Occipital lobe (tissue), 2 donors: ENCODE results near the gene CACNA2D2. TPM values are rescaled to one million over a fixed set of nuclear protein-coding genes. Genes with fewer than 3 reads are reported as not detected.

Experiments used
- DNase-seq: peaks from one replicate; lab custom pipeline; 2025; lab: John Stamatoyannopoulos, UW
- total RNA-seq: library from RNA; depleted of rRNA; stranded (reverse); fragments of >200 nt; gene quantifications from one replicate; pipeline ENCODE4 v1.2.3, GENCODE V29; 2014

The CACNA2D2 gene
- total RNA-seq, 1 donor from 2014 or later, result 2.2 TPM

DNA sequence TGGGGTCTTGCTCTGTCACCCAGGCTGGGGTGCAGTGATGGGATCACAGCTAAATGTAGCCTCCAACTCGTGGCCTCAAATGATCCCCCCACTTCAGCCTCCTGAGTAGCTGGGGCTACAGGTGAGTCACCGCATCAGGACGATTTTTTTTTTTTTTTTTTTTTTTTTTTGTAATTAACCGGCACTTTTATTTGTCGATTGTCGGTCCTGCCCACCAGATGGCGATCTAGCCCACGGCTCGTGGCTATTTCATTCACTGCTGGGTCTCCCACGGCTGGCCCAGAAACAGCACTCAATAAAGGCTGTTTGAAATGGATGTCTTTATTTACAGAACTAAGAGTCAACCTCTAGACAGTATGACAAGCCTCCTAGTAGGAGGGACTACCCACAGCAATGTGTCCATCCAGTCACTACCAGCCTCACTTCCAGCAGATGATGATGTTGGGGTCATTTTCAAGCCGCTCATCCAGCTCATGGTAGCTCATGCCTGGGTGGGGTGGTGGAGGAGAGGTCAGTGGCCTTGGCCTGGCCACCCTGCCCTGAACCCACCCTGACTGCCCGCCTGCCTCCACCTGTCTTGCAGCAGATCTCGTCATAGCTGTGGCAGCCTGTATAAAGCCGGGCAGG, 156.1 kb downstream of the CACNA2D2 start:
- peak; percentile 29 for DNase-seq

DNA sequence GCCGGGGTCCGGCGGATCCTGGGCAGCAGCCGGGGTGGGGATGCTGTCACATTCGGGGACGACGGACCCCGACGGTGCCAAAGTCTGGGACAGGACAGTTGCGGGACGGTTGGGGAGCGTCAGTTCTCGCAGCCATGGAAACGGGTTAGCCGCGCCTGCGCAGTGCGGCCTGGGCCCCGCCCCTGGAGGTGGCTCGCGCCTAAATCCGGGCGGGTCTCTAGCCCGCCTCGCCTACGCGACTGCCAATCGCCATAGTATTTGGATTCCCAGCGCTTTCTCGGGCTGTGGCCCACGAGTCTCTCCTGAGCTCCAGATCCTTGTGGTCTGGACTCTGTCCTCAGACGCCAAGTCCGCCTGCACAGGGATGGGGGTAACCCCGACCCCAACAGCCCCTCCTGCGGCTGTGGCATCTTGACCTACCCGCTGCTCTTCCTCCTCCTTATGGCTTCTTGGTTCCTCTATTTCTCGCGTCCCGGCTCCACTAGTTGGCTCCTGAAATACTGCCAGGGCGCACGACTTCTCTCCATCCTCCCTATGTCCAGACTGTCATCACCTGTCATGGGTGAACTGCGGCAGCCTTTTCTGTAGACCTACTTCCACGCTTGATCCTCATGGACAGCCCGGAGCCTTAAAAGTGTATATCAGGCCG, 157.7 kb downstream of the CACNA2D2 start, which contains the start of gene ZMYND10:
Gene ZMYND10, minus strand, starts transcription at position 147 of the 649 bp plus-strand sequence. CDS start 153 bp downstream, outside the sequence.
- DNase-seq, result peak; percentile 14

GRCh38 chr3:50345008-50345407, 158.4 kb downstream of the CACNA2D2 start:
- DNase-seq, result no peak

DNA sequence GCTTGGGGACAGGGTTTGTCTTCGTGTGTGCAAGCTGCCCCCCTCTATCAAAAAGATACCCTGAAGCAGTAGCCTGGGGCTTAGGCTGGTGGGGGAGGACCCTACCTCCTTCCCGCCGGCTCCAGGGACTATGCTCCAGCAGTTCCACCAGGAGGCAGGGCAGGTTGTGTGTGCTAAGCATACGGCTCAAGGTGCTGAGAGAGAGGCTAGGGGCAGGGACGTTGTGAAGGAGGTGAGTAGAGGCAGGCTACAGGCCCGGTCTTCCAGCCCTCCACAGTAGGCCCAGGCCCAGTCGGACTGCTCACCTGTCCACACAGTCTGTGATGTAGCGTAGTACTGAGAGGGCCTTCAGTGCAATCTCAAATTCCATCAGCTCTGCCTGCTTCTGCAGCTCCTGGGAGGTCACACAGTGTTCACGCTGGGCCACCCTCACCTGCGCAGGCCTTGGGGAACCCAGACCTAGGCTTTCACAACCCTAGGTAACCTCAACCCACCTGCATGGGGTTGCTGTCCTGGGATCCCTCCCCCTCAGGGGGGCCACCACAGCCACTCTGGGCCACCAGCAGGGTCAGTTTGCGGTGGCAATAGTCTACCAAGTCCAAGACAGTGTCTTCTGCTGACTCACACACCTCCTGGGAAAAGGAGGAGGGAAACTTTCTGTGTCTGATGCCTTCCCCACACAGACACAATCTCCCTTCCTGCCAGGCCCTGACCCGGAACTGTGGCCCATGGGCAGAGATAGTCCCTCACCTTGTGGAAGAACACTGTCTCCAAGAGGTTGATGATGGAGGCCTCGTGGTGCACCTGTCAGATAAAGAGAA, 160.4 kb downstream of the CACNA2D2 start:
- no peak for DNase-seq

- no peak for DNase-seq
Measured at GRCh38 chr3:50341996-50342650, 161.3 kb downstream of the CACNA2D2 start.

GRCh38 chr3:50341537-50341936, 161.9 kb downstream of the CACNA2D2 start:
- DNase-seq, result no peak

GRCh38 chr3:50340448-50341329, 162.7 kb downstream of the CACNA2D2 start, which contains the start of gene RASSF1:
TSS of gene RASSF1 (minus strand) at chr3:50340836. CDS start at chr3:50340805, 31 bp downstream.
- no peak for DNase-seq

GRCh38 chr3:50340147-50340447, 163.3 kb downstream of the CACNA2D2 start:
- DNase-seq, result no peak

- no peak for DNase-seq
Measured at GRCh38 chr3:50339485-50340146, 163.8 kb downstream of the CACNA2D2 start.

DNA sequence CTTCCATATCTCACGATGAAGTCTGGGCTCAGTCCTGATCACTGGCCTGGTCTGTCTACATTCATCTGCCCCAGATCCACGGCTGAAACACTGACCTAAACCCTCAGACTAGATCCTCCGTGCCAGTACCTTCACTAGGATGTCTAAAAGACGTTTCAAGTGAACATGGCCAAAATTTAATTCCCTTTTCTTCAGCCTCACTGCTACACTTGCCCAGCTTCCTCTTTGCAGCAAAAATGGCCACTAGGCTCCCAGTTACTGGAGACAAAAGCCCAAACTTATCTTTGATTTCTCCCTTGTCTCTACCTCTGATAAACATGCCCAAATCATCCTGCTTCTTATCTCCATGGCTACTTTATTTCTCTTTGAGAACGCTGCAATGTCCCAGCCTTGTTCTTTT, 164.5 kb downstream of the CACNA2D2 start:
- no peak for DNase-seq

GRCh38 chr3:50337175-50337861, 166.1 kb downstream of the CACNA2D2 start:
- peak; percentile 98 for DNase-seq

- DNase-seq, result no peak
Measured at GRCh38 chr3:50336452-50337174, 166.8 kb downstream of the CACNA2D2 start.

- no peak for DNase-seq
Measured at GRCh38 chr3:50334339-50335075, 168.9 kb downstream of the CACNA2D2 start.

DNA sequence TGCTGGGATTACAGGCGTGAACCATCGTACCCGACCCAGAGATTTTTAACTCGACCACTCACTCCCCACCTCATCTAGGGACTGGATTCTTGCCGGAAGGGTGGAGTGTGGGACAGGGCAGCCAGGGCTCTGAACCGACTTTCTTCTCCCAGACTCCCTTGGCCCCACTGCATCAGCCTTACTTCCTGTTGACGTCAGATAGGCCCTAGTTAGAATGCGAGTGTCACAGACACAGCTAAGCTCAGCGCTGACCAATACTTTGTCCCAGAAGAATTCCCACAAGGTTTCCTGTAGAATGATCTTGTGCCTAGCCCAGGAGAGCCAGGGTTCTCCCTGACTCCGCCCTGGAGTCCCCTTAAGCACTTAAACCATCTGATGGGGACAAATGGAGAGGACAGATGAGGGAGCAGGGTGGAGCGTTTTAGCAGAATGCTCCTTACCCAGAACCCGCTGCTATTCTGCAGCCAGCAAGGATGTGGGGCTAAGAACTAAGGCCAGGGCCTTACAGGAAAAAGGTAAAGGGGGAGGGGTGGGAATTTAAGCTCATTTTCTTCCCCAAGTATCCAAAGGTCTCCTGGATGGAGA, 169.6 kb downstream of the CACNA2D2 start:
- DNase-seq, result no peak

DNA sequence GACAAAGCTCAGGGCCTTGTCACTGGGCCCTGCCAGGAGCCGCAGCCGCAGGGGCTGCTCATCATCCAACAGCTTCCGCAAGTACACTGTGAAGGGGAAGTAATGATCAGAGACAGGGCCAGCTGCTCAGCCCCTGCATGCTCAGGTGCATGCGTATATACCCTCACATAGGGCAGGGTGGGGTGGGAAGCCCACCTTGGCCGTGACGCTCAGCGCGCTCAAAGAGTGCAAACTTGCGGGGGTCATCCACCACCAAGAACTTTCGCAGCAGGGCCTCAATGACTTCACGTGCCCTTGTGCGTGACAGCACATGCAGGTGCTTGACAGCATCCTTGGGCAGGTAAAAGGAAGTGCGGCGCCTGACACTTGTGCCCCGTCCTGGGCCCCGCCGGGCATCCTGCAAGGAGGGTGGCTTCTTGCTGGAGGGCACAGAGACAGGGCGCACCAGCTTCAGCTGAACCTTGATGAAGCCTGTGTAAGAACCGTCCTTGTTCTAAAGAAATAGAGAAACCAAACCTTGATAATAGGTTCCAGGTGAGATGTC, 172.0 kb downstream of the CACNA2D2 start:
- DNase-seq, result no peak

- no peak for DNase-seq
Measured at GRCh38 chr3:50330330-50330729, 173.1 kb downstream of the CACNA2D2 start.

GRCh38 chr3:50327943-50328691, 175.3 kb downstream of the CACNA2D2 start, which contains the start of gene TUSC2:
TSS of gene TUSC2 (minus strand) at chr3:50328223. CDS start at chr3:50328099, 124 bp downstream.
- DNase-seq, result peak; percentile 92
